NCI-H187 (cell line): ENCODE results near the gene SEMA6D.
"Not testable (repeated sequence)": the region's sequence is repeated elsewhere in the genome, so short reads cannot be mapped to it uniquely, and the experiment has no call there.

ENCODE experiments used
- DNase-seq, 2 experiments: peaks; one replicate each; lab custom pipeline; 2025; lab: John Stamatoyannopoulos, UW

The SEMA6D gene

GRCh38 chr15:47718497-47719437, 1.5 kb downstream of the SEMA6D start:
- no peak for DNase-seq

DNA sequence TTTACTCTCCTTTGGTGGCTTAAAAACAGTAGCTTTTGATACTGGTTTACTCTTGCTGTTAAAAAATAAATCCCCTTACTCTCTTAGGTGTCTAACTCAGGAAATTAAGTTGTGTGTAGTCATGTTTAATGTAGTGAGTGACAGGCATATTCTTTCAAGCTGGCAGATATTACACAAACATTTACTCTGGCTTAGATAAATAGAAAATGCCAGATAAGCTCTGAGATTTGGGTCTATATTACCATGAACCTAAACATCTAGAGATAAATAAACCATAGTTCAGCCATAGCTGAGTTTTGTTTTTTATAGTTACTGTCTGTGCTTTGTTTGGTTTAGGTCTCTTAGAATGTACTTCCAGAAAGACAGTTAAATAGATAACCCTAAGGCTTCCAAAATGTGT, 2.4 kb downstream of the SEMA6D start:
- no peak for DNase-seq

DNA sequence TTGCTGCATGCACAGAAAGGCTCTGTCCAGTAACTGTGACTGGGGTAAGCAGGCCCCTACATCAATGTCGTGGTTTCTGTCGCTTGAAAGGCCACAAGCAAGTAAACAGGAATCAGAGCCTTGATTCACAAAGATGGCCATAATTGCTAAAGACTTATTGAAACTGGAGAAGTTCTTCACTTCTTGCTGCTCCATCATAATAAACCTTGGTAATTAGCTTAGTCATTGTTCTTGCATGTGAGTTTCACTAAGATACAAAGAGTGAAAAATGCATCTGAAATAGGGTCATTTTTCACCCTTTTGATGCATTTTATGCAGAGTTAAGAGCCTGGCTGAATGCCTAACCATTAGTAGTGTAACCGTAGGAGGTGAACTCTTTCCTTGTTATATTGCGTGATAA, 3.2 kb downstream of the SEMA6D start:
- no peak for DNase-seq

DNA sequence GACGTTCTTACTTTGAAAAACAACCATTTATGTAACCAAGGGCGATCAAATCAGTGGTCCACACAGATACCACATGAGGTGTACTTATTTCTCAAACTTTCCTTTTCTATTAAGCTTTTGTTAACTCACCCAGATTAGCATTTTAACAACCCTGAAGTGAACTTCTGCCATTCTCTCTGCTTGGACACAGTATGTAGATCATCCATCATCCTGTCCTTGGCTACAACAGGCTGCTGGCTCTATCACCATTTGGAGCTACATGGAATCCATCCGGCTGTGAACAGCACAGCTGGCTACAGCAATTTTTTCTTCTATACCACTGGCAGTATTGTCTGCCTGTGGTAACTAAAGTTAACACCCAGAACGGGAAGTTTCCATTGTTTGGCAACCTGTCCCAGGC, 4.4 kb downstream of the SEMA6D start:
- no peak for DNase-seq

DNA sequence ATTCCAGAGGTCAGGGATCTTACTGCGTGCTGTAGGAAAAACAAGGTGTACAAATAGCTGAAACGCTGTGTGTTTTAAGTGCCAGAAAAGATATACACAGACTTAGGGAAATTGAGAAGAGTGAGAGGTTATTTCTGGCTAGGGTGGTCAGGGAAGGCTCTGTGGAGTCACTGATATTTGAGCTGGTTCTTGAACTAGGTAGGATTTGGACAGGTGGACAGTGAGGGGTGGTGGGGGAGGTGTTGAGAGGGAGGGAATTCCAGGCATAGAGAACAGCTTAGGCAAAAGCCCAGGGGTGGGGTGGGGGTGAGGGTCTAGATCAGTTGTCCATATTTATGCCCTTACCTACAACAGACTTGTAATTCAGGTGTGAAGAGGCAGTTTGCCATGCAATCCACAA, 7.0 kb downstream of the SEMA6D start:
- no peak for DNase-seq

DNA sequence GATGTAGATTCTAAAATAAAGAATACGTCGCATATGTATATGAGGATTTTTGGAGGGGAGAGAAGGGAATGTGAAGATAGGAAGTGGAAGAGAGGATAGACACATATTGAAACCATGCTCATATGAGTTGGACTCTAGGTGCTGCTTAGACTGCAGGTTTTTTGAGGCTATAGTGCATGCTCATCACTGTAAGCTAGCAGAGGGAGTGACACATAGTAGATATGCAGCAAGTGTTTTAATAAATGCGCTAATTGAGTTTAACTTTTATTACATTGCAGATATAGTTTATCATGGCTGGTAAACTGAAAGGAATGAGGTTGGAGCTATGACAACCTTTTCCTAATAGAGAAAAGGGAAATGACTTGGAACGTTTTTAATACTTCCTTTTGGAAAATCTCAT, 7.7 kb downstream of the SEMA6D start:
- DNase-seq, result no peak

- no peak for DNase-seq
Measured at GRCh38 chr15:47725906-47726305, 8.6 kb downstream of the SEMA6D start.

GRCh38 chr15:47726399-47726823, 9.1 kb downstream of the SEMA6D start:
- DNase-seq, result no peak

DNA sequence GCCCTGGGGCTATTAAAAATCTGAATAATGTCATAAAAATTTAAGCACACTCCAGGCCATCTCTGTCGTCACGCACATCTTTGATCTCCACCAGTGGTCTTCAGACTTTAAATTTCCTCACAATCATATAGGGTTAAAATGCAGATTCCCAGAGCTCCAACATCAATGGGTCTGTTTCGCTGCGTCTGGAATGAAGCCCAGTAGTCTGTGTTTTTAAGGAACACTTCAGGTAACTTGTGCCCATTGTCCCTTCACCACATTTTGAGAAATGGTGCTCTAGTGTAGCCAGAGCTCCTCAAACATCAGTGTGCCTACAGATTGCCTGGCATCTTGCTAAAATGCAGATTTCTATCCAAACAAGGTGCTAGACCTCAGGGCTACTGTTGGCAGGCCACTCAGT, 9.8 kb downstream of the SEMA6D start:
- no peak for DNase-seq

DNA sequence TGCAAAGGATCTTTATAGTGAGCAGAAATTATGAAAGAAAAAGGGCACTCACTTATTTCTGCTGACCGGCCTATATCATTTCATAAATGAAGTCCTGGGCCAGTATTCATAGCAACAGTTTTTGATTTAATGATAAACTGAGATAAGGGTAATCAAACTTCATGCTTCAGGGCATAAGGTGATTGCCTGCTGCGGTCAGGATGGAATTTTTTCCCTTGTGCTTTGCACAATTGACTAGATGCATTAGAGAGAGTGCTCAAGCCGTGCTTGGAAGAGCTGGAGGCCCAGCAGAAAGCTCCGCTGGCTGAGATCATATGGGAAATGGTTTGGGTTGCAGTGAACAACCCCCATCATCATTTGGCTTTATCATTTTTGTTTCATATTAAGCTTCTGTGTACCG, 10.4 kb downstream of the SEMA6D start:
- peak; percentile 38 to 40 for DNase-seq

- no peak for DNase-seq
Measured at GRCh38 chr15:47728426-47728825, 11.1 kb downstream of the SEMA6D start.

DNA sequence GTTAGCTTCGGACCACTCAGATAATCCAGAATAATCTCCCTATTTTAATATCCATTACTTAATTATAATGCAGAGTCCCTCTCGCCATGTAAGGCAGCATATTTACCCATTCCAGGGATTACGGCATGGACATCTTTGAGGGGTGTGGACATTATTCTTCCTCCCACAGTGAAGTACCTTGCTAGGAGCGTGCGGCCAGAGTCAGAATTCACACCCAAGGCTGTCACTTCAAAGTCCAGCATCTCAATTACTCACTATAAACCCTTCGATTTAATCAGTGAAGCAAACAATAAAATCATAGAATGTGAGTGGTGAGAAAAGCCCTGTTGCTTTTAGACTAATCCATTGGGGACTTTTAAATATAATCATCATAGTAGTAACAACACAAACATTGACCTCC, 11.6 kb downstream of the SEMA6D start:
- no peak for DNase-seq

- DNase-seq, result no peak
Measured at GRCh38 chr15:47731230-47731629, 13.9 kb downstream of the SEMA6D start.

- no peak for DNase-seq
Measured at GRCh38 chr15:47732248-47732647, 14.9 kb downstream of the SEMA6D start.

DNA sequence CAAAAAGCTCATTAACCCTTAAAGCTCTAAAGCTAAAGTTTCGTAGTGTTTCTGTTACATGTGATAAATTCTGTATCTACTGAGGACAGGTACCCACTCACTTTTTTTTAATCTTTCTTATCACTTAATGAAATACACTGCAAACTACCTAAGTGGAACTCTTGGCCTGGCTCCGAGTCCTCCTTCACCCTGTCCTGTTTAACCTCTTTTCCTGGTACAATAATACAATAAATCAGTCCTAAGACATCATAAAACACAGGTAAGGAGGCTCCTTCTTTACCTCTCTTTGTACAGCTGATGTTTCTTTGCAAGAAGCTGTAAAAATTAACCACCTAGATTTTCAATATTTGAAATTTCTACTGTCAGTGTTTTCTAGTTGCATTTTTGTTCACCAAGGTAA, 15.8 kb downstream of the SEMA6D start:
- DNase-seq, result no peak

DNA sequence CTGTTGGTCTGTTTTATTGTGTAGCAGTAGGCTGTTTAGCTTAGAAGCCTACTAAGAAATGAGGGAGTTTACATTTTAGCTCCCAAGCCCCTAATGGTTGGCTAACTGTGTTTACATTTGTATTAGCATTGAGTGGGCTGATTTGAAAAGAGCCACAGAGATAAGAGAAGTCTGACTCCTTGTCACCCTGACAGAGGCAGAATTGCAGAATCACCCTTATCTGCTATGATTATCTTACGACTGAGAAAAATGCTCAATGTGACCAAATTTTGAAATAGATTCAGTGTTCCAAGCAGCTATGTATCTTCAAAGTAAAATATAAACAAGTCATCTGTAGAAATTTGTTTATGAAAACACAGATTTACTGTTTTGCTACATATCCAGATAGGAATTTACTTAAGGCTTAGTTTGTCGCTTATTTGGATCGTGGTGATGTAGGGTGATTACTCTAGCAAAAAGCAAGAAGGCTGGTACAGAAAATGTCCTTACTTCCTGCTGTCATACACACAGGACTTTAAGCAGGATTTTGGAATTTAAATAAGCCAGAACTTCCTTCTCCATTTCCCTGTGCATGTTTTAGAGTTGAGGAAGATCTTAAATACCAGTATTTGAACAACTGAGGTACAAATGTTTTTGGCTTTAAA, 19.0 kb downstream of the SEMA6D start:
- no peak for DNase-seq

DNA sequence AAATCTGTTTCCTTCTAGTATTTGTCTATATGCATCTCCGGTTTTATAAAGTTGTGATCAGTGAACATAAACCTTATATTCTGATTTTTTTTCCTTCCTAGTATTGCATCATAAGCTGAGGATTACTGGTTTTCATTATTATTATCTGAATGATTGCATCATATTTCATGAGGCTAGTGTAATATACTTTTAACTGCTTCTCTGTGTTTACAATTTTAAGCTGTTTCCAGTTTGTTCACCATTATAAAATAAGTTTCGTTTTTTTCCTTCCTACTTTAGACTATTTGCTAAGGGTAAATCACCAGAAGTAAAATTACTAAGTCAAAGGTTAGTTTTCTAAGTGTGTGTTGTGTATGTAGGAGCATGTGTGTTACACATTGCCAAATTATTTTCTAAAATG, 20.2 kb downstream of the SEMA6D start:
- DNase-seq, result no peak

- not testable (repeated sequence) for DNase-seq
Measured at GRCh38 chr15:47738144-47738825, 21.0 kb downstream of the SEMA6D start.

DNA sequence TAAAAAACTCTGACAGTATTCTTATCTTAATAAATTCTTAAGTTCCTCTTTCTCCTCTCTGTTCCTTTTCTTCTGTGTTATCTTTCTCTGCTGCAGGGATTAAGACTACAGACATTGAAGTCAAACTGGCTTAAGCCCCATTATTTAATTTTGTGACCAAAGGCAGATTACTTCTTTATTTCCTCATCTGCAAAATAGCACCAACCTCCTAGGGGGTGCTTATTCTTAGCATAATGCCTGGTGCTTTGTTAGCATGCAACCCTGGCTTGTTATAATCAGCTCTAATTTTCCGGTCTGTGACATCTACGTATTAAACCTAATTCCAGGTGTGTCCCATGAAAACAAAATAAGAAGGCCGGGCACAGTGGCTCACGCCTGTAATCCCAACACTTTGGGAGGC, 23.8 kb downstream of the SEMA6D start:
- no peak for DNase-seq

DNA sequence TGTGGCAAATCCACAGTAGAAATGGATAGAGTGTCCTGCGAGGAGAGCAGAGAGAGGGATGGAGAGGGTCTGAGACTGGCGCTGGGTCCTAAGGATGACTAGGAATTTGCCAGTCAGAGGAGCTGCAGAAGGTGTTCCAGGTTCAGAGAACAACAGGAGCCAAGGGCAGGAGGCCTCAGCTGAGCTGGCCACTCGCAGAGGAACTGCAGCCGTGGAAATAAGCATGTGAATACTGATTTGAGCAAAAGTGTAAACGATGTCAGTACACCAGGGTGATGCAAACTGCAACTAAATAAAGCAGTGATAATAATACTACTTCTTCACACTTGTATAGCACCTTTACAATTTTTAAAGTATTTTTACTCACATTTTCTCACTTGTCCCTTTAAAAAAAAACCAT, 24.6 kb downstream of the SEMA6D start:
- no peak for DNase-seq

DNA sequence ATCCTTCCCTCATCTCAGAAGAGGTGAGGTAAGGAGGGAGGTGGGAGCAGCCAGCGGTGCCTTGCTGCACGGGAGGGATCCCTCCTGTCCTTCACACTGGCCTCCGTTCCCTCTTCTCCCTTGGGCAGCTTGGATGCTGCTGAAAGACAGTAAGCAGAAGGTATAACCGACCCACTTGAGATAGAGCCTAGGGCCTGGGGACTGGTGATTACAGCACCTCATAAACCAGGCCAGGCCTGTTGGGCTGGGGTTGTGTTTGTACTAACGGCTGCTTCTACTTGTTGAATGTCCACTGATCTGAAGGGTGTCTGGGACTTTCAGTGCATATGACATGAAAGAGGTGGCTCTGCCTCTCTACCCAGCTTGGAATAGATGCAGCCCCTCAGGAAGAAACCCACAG, 25.0 kb downstream of the SEMA6D start:
- DNase-seq, result no peak

DNA sequence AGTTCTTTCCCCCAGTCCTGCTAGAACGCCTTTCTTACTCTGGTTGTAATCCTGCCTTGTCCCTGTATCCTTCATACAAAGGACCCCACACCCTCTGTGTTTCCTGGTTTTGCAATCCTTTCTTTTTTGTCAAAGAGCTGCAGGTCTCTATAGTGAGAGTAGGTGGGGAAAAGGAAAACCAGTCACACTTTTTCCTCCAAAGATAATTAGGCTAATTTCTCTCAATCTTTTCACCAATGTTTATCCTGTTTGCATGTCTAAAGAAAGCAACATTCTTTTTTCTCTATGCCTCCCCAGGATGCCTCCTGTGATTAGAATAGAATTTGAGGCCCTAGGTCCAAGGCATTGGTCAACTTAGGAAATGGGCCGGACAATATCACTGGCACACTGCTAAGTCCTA, 25.4 kb downstream of the SEMA6D start:
- no peak for DNase-seq

GRCh38 chr15:47743385-47743784, 26.1 kb downstream of the SEMA6D start:
- no peak for DNase-seq
